Measurements from ENCODE around the gene ADAP1. TPM values are rescaled to one million over a fixed set of nuclear protein-coding genes. Genes with fewer than 3 reads are reported as not detected.
"Not testable (repeated sequence)": the region's sequence is repeated elsewhere in the genome, so short reads cannot be mapped to it uniquely, and the experiment has no call there.

Gene ADAP1
- total RNA-seq, 1 donor from 2014 or later = 62.8 TPM

DNA sequence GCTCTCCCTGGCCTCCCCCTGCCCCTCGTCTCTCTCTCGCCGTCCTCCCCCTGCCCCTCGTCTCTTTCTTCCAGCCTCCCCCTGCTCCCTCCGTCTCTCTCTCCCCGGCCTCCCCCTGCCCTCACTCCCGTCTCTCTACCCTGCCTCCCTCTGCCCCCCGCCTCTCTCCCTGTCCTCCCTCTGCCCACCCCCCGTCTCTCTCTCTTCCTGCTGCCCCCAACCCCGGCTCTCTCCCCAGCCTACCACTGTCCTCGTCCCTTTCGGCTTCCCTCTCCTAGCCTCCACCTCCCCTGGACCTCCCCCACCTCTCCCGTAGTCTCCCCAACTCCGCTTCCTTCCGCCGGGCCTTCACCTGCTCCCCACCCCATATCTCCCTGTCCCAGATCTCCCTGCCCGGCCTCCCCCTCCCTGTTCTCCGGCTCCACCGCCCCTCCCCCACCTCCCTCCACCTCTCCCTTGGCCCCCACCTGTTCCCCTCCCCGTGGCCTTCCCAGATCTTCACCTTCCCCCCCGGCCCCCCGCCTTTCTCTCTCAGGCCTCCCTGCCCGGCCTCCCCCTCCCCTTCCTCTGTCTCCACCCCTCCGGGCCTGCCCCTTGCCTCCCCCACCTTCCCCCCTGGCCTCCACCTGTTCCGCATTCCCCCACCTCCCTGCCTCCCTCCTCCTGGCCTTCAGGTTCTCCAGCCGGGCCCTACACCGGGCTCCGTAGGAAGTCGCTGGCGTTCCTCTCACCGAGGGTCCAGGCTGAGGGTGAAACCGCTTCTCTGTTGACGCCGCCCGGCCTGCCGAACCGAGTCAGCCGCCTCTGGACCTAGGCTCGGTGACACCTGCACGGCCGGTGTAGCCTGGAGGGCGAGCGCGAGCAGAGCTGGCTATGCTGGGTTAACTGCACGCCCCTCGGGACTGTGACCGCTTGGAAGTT is 76.9 kb downstream of the ADAP1 start:
- Mint-ChIP-seq H3K27me3 (ENCODE audit: low read depth) (no peaks in the 10 kb centered on the region), H3K9me3 (no peaks in the 10 kb centered on the region), H3K4me1 (ENCODE audit: low read depth) (peaks cover 18% of the 10 kb centered on the region), H3K27ac (peak overlapping the region; percentile 80), H3K36me3 (ENCODE audit: low read depth) (peaks cover 17% of the 10 kb centered on the region), H3K4me3 (ENCODE audit: low read depth) (peak overlapping the region; percentile 90)
- no peak for DNase-seq (ENCODE audit: low spot score)
- intact Hi-C loops (cut with micrococcal nuclease) = loop anchor here (5.0 kb wide), 1 partner anchor 60 kb away; no protein-coding TSS in a partner anchor

GRCh38 chr7:876972-877311 is 77.5 kb downstream of the ADAP1 start:
- peak overlapping the region; percentile 80 for H3K27ac Mint-ChIP-seq
- intact Hi-C loops (cut with micrococcal nuclease) = loop anchor here (5.0 kb wide), 1 partner anchor 60 kb away; no protein-coding TSS in a partner anchor
- no peaks in the 10 kb centered on the region for H3K9me3 Mint-ChIP-seq
- H3K4me1 Mint-ChIP-seq (ENCODE audit: low read depth) = peaks cover 18% of the 10 kb centered on the region
- H3K27me3 Mint-ChIP-seq (ENCODE audit: low read depth) = no peaks in the 10 kb centered on the region
- H3K36me3 Mint-ChIP-seq (ENCODE audit: low read depth) = peaks cover 24% of the 10 kb centered on the region
- H3K4me3 Mint-ChIP-seq (ENCODE audit: low read depth) = peak overlapping the region; percentile 90
- DNase-seq (ENCODE audit: low spot score) = no peak

DNA sequence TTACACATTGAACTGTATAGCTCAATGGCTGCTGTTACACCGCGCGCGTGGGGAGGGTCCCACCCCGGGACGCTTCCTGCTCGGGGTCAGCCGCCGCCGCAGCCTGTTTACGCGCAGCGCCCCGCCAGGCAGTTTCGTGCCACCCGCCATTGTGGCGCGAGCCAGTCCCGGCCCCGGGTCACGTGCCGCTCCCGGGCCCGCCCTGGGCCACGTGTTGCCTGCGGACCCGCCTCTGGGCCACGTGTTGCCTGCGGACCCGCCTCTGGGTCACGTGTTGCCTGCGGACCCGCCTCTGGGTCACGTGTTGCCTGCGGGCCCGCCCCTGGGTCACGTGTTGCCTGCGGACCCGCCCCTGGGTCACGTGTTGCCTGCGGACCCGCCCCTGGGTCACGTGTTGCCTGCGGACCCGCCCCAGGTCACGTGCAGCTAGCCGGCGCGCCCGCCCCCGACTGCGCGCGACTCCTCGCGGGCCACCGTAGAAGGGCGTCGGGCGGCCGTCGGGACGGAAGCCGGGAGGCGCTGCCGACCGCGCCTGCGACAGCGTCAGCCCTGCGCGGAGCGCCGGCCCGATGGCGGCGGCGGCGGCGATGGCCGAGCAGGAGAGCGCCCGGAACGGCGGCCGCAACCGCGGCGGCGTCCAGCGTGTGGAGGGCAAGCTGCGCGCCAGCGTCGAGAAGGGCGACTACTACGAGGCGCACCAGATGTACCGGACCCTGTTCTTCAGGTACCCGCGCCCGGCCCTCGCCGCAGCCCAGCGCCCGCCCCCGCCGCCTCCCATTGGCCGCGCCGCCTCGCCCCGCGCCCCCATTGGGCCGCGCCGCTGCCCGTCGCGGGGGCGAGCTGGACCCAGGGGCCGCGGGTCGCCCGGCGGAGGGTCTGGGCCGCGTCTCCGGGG is 78.2 kb downstream of the ADAP1 start, which contains the start of gene GET4:
Gene GET4 (plus strand): TSS at position 478 of the 895 bp plus-strand sequence. CDS start 92 bp downstream, at position 570.
- Mint-ChIP-seq H3K4me1 (ENCODE audit: low read depth) (peaks cover 18% of the 10 kb centered on the region), H3K27me3 (ENCODE audit: low read depth) (no peaks in the 10 kb centered on the region), H3K27ac (peak within 1 kb of the TSS; percentile 80)

DNA sequence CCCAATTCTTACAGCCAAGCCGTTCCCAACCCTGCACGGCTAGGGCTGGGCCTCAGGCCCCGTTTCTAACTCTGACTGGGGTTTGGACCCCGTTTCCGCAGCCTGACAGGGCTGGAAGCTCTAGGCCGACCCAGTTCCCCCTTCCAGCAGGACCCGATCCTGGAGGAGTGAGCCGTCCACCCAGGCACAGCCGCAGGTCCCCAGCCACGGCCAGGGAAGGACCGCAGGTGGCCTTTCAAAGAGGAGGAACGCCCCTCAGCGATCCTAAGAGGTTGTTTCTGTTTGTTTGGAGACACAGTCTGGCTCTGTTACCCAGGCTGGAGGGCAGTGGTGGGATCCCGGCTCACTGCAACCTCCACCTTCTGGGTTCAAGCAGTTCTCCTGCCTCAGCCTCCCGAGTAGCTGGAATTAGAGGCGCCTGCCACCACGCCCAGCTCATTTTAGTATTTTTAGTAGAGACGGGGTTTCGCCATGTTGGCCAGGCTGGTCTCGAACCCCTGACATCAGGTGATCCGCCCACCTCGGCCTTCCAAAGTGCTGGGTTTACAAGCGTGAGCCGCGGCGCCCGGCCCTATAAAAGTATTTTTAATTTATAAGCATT is 78.9 kb downstream of the ADAP1 start:
- no peak overlapping the region for H3K4me3 Mint-ChIP-seq (ENCODE audit: low read depth)

More for the DNA sequence above, 78.2 kb downstream of the ADAP1 start, which contains the start of gene GET4:
- H3K4me3 Mint-ChIP-seq (ENCODE audit: low read depth) = peak within 1 kb of the TSS; percentile 90
- peaks cover 28% of the 10 kb centered on the region for H3K36me3 Mint-ChIP-seq (ENCODE audit: low read depth)
- DNase-seq (ENCODE audit: low spot score) = peak; percentile 96
- intact Hi-C loops (cut with micrococcal nuclease) = loop anchor here (5.0 kb wide), 1 partner anchor 59 kb away; no protein-coding TSS in a partner anchor
- no peaks in the 10 kb centered on the region for H3K9me3 Mint-ChIP-seq

GRCh38 chr7:875051-875450 is 79.4 kb downstream of the ADAP1 start:
- intact Hi-C loops (cut with micrococcal nuclease) = loop anchor here (5.0 kb wide), 1 partner anchor 58 kb away; no protein-coding TSS in a partner anchor
- Mint-ChIP-seq H3K4me3 (ENCODE audit: low read depth) (no peak overlapping the region), H3K4me1 (ENCODE audit: low read depth) (peaks cover 18% of the 10 kb centered on the region), H3K27me3 (ENCODE audit: low read depth) (no peaks in the 10 kb centered on the region), H3K9me3 (no peaks in the 10 kb centered on the region), H3K27ac (no peak overlapping the region), H3K36me3 (ENCODE audit: low read depth) (peaks cover 31% of the 10 kb centered on the region)
- no peak for DNase-seq (ENCODE audit: low spot score)

More for the DNA sequence above, 78.9 kb downstream of the ADAP1 start:
- DNase-seq (ENCODE audit: low spot score) = no peak
- Mint-ChIP-seq H3K9me3 (no peaks in the 10 kb centered on the region), H3K27ac (no peak overlapping the region), H3K36me3 (ENCODE audit: low read depth) (peaks cover 29% of the 10 kb centered on the region), H3K4me1 (ENCODE audit: low read depth) (peaks cover 18% of the 10 kb centered on the region), H3K27me3 (ENCODE audit: low read depth) (no peaks in the 10 kb centered on the region)
- intact Hi-C loops (cut with micrococcal nuclease) = loop anchor here (5.0 kb wide), 1 partner anchor 58 kb away; no protein-coding TSS in a partner anchor

- peaks cover 35% of the 10 kb centered on the region for H3K36me3 Mint-ChIP-seq (ENCODE audit: low read depth)
- H3K4me3 Mint-ChIP-seq (ENCODE audit: low read depth) = no peak overlapping the region
- H3K27ac Mint-ChIP-seq = peak overlapping the region; percentile 63
- intact Hi-C loops (cut with micrococcal nuclease) = loop anchor here (5.0 kb wide), 1 partner anchor 42 kb away; the partner anchor contains the start of gene SUN1
- DNase-seq (ENCODE audit: low spot score) = no peak
- H3K4me1 Mint-ChIP-seq (ENCODE audit: low read depth) = peaks cover 17% of the 10 kb centered on the region
- no peaks in the 10 kb centered on the region for H3K27me3 Mint-ChIP-seq (ENCODE audit: low read depth)
- H3K9me3 Mint-ChIP-seq = no peaks in the 10 kb centered on the region
These were observed 80.3 kb downstream of the ADAP1 start for GRCh38 chr7:874031-874749.

GRCh38 chr7:873367-874002 is 81.0 kb downstream of the ADAP1 start:
- H3K27ac Mint-ChIP-seq = peak overlapping the region; percentile 63
- peak; percentile 67 for DNase-seq (ENCODE audit: low spot score)
- H3K36me3 Mint-ChIP-seq (ENCODE audit: low read depth) = peaks cover 36% of the 10 kb centered on the region
- H3K27me3 Mint-ChIP-seq (ENCODE audit: low read depth) = no peaks in the 10 kb centered on the region
- H3K4me3 Mint-ChIP-seq (ENCODE audit: low read depth) = peak overlapping the region; percentile 13
- H3K9me3 Mint-ChIP-seq = no peaks in the 10 kb centered on the region
- intact Hi-C loops (cut with micrococcal nuclease) = loop anchor here (1.0 to 5.0 kb wide), 3 partner anchors 41 to 551 kb away; partner anchors contain the start of gene SUN1
- peaks cover 14% of the 10 kb centered on the region for H3K4me1 Mint-ChIP-seq (ENCODE audit: low read depth)

GRCh38 chr7:872685-873084 is 81.8 kb downstream of the ADAP1 start:
- not testable (repeated sequence) for H3K9me3 Mint-ChIP-seq; H3K4me3 Mint-ChIP-seq (ENCODE audit: low read depth); H3K27me3 Mint-ChIP-seq (ENCODE audit: low read depth); DNase-seq (ENCODE audit: low spot score)
- peaks cover 33% of the 10 kb centered on the region for H3K36me3 Mint-ChIP-seq (ENCODE audit: low read depth)
- peaks cover 12% of the 10 kb centered on the region for H3K4me1 Mint-ChIP-seq (ENCODE audit: low read depth)
- H3K27ac Mint-ChIP-seq = peak overlapping the region; percentile 63
- intact Hi-C loops (cut with micrococcal nuclease) = loop anchor here (1.0 to 5.0 kb wide), 3 partner anchors 40 to 550 kb away; partner anchors contain the start of gene SUN1

DNA sequence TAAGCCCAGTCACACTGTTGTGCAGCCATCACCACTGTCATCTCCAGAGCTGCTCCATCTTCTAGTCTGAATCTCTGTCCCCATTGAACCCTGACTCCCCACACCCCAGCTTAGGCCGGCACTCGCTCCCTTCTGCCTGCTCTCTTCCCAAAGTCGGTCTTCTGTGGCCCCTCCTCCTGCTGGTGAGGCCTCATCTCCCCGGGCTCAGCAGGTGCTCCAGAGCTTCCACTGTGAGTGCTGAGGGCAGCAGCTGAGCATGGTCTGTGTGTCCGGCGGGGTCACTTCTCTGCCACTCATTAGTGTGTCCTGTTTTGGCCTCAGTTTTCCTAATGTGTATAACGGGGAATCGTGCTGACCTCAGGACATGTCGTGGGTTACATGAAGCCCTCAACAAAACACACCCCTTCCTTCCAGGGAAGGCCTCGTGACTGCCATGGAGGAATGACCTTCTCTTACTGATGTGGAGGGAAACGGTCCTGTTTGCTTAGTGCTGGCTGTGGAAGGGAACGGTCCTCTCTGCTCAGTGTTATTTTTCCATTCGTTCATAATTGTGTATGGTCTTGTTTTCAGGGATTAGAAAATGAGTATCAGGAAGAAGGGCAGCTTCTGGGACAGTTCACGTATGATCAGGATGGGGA is 82.5 kb downstream of the ADAP1 start:
- peaks cover 12% of the 10 kb centered on the region for H3K4me1 Mint-ChIP-seq (ENCODE audit: low read depth)
- H3K36me3 Mint-ChIP-seq (ENCODE audit: low read depth) = peaks cover 37% of the 10 kb centered on the region
- H3K27me3 Mint-ChIP-seq (ENCODE audit: low read depth) = no peaks in the 10 kb centered on the region
- intact Hi-C loops (cut with micrococcal nuclease) = loop anchor here (2.0 to 5.0 kb wide), 2 partner anchors 40 to 549 kb away; partner anchors contain the start of gene SUN1
- H3K27ac Mint-ChIP-seq = peak overlapping the region; percentile 30
- DNase-seq (ENCODE audit: low spot score) = no peak
- H3K9me3 Mint-ChIP-seq = no peaks in the 10 kb centered on the region
- H3K4me3 Mint-ChIP-seq (ENCODE audit: low read depth) = no peak overlapping the region

GRCh38 chr7:869348-869747 is 85.1 kb downstream of the ADAP1 start:
- intact Hi-C loops (cut with micrococcal nuclease) = no loop called here
- Mint-ChIP-seq H3K27me3 (ENCODE audit: low read depth) (no peaks in the 10 kb centered on the region), H3K4me3 (ENCODE audit: low read depth) (no peak overlapping the region), H3K4me1 (ENCODE audit: low read depth) (peaks cover 11% of the 10 kb centered on the region), H3K9me3 (no peaks in the 10 kb centered on the region), H3K27ac (no peak overlapping the region), H3K36me3 (ENCODE audit: low read depth) (peaks cover 49% of the 10 kb centered on the region)
- DNase-seq (ENCODE audit: low spot score) = no peak

DNA sequence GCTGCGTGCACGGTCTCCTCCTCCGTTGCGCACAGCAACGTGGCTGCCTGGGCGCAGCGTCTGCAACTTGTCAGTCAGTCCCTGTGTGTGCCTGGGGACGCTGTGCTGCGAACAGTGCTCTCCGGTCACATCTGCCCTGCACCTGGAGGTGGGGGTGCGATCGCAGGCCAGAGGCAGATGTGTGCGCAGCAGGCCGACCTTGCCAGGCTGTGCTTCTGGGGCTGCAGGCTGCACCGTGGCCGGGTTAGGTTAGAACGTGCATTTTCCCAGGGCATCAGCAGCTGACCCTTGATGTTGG is 86.3 kb downstream of the ADAP1 start:
- intact Hi-C loops (cut with micrococcal nuclease) = no loop called here
- Mint-ChIP-seq H3K36me3 (ENCODE audit: low read depth) (peaks cover 48% of the 10 kb centered on the region), H3K9me3 (no peaks in the 10 kb centered on the region), H3K4me1 (ENCODE audit: low read depth) (peaks cover under 1% of the 10 kb centered on the region), H3K27ac (no peak overlapping the region), H3K4me3 (ENCODE audit: low read depth) (no peak overlapping the region), H3K27me3 (ENCODE audit: low read depth) (no peaks in the 10 kb centered on the region)
- DNase-seq (ENCODE audit: low spot score) = no peak

Data from activated T-helper 2 cell treated with anti-CD3 and anti-CD28 coated beads, Interferon-gamma antibody, Interleukin-2, Interleukin-4, amounts not matched to agents 10 μg/mL and 5 μg/mL and 100 μg/mL, durations not matched to agents 14 hours and 24 hours and 36 hours (primary cell).